Measurements from ENCODE around the gene KEAP1.

DNA sequence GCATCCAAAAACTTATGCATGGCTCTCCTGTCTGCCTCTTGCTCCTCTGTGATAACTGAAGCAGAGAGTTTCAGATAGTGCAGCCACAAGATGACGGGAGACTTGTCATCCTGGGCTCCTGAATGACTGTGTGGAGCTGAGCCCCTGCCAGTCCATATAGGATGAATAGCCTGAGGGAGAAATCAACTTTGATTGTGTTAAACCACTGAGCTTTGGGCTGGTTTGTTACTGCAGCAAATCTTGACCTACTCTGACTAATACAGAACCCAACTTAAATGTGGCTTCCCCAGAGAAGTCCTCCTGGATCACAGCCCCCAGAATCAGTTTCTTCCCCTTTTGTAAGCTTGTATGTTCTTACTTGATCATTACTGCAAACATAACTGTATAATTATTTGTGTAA is 29.3 kb upstream of the KEAP1 start:
- TF ChIP-seq DPF2 (IDR thresholded peaks at IDR 0.05): no peak
- no peak for TF ChIP-seq RFX1 (IDR thresholded peaks at IDR 0.05)
- no peak for TF ChIP-seq ELF1 (tag; IDR thresholded peaks at IDR 0.05)
- no peak for TF ChIP-seq SMARCC2 (IDR thresholded peaks at IDR 0.05; ENCODE audit: low read depth)
- no peak for TF ChIP-seq CCAR2 (IDR thresholded peaks at IDR 0.05; ENCODE audit: low read depth, low read length)
- no peak for TF ChIP-seq TAF9B (IDR thresholded peaks at IDR 0.05; ENCODE audit: partially characterized antibody)
- TF ChIP-seq NFXL1 (CRISPR knock-in tag; IDR thresholded peaks at IDR 0.05): no peak
- no peak for TF ChIP-seq SIX5 (IDR thresholded peaks at IDR 0.05; ENCODE audit: borderline replicate concordance in 1 of 2, insufficient read depth in 1 of 2, low read depth in 1 of 2, low read length in 2 of 2)
- TF ChIP-seq, protein P1, sequence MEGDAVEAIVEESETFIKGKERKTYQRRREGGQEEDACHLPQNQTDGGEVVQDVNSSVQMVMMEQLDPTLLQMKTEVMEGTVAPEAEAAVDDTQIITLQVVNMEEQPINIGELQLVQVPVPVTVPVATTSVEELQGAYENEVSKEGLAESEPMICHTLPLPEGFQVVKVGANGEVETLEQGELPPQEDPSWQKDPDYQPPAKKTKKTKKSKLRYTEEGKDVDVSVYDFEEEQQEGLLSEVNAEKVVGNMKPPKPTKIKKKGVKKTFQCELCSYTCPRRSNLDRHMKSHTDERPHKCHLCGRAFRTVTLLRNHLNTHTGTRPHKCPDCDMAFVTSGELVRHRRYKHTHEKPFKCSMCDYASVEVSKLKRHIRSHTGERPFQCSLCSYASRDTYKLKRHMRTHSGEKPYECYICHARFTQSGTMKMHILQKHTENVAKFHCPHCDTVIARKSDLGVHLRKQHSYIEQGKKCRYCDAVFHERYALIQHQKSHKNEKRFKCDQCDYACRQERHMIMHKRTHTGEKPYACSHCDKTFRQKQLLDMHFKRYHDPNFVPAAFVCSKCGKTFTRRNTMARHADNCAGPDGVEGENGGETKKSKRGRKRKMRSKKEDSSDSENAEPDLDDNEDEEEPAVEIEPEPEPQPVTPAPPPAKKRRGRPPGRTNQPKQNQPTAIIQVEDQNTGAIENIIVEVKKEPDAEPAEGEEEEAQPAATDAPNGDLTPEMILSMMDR (IDR thresholded peaks at IDR 0.05 in 2 of 3, conservative IDR thresholded peaks at IDR 0.05 in 1 of 3; ENCODE audit: insufficient read depth in 2 of 3, low read depth in 1 of 3, low read length in 3 of 3): no peak
- TF ChIP-seq EP300 (IDR thresholded peaks at IDR 0.05; ENCODE audit: low read length): no peak
- no peak for TF ChIP-seq JUNB (CRISPR knock-in tag; conservative IDR thresholded peaks at IDR 0.05)
- TF ChIP-seq EP400 (IDR thresholded peaks at IDR 0.05): no peak
- no peak for TF ChIP-seq ILF3 (IDR thresholded peaks at IDR 0.05; ENCODE audit: borderline replicate concordance)

All from K562 (cell line).